ENCODE data around the gene SNX32.

DNA sequence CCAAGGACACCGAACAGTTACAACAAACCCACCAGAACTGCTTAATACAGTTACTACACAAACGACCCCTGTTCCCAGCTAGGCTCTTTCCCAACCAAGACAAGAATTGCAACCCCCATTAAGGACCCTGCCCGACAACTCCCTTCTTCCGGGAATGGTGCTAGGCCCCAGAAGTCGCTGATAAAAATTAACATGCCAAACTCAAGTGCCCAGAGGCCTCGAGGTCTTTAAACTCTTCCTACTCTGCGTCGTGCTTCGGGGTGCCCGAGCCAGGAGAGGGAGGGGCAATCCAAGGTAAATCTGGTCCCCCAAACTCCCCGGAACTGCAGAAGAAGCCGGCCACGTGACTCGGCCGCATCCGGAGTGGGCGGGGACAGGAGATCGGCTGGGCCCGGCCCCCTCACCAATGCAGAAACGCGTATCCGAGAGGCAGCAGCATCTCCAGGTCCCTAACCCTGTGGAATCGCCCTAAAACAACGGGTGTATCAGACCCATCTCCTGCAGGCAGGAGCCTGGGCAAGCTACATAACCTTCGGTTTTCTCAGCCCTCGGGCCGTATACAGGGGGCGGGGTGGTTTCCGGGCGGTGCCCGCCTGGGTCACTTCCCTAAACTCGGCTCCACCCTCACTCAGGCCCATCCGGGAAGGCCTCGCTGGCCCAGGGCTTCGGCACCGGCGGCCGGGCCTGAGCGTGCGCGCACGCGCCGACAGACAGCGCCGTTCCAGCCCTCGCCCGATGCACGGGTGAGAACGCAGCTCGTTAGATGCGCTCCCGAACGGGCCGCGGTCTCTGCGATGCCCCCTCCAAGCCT, 23.1 kb downstream of the SNX32 start:
- TF ChIP-seq CTCF (IDR thresholded peaks at IDR 0.05) (no peak), RFX5 (IDR thresholded peaks at IDR 0.05) (no peak), POLR2A (IDR thresholded peaks at IDR 0.05; ENCODE audit: low read length) (peak; percentile 45), CHD4 (IDR thresholded peaks at IDR 0.05; ENCODE audit: borderline replicate concordance) (no peak), BHLHE40 (IDR thresholded peaks at IDR 0.05; ENCODE audit: low read depth, low read length) (no peak), RAD21 (conservative IDR thresholded peaks at IDR 0.05 in 1 of 2, IDR thresholded peaks at IDR 0.05 in 1 of 2) (no peak), REST (IDR thresholded peaks at IDR 0.05) (0 out of 2 replicates have a peak, but pooled peaks have one; percentile 11), MYC (IDR thresholded peaks at IDR 0.05; ENCODE audit: borderline replicate concordance, low read length) (no peak), RARB (CRISPR knock-in tag; IDR thresholded peaks at IDR 0.05) (no peak), USF2 (IDR thresholded peaks at IDR 0.05) (peak; percentile 89), RNF2 (IDR thresholded peaks at IDR 0.05; ENCODE audit: borderline replicate concordance, low read depth) (no peak), ESRRA (IDR thresholded peaks at IDR 0.05; ENCODE audit: borderline replicate concordance, low read length) (no peak), EP300 (IDR thresholded peaks at IDR 0.05) (no peak), KDM5A (IDR thresholded peaks at IDR 0.05) (no peak)
